Posterior cingulate gyrus (tissue), 11 donors: Measurements from ENCODE around the gene C8A.

ENCODE experiments used
- DNase-seq, 10 donors: peaks; one replicate each; pipeline versions ENCODE4 v3.0.0 to v3.0.0-alpha.2; 2020 to 2021; ENCODE audit warnings: mixed read lengths in 3 of 10
- intact Hi-C: fragments of 100-400 bp; cut with DNase I; formaldehyde crosslinking; loops from one replicate; pipeline ENCODE4 v1.15.1; 2023

The C8A gene

GRCh38 chr1:56922070-56922469, 67.5 kb downstream of the C8A start:
- intact Hi-C loops, result no loop called here
- no peak for DNase-seq

GRCh38 chr1:56922507-56922906, 67.9 kb downstream of the C8A start:
- intact Hi-C loops, result no loop called here

GRCh38 chr1:56923201-56923600, 68.6 kb downstream of the C8A start:
- DNase-seq, result no peak
- intact Hi-C loops, result no loop called here

More at GRCh38 chr1:56922507-56922906, 67.9 kb downstream of the C8A start:
- DNase-seq, result no peak

GRCh38 chr1:56924116-56924515, 69.5 kb downstream of the C8A start:
- DNase-seq, result no peak
- intact Hi-C loops, result no loop called here

- intact Hi-C loops, result no loop called here
Measured at GRCh38 chr1:56925193-56925592, 70.6 kb downstream of the C8A start.

GRCh38 chr1:56927171-56927570, 72.6 kb downstream of the C8A start:
- intact Hi-C loops, result no loop called here

More at GRCh38 chr1:56925193-56925592, 70.6 kb downstream of the C8A start:
- no peak for DNase-seq

GRCh38 chr1:56927986-56928385, 73.4 kb downstream of the C8A start:
- intact Hi-C loops, result no loop called here

More at GRCh38 chr1:56927171-56927570, 72.6 kb downstream of the C8A start:
- no peak for DNase-seq

GRCh38 chr1:56929492-56929891, 74.9 kb downstream of the C8A start:
- no peak for DNase-seq
- intact Hi-C loops, result no loop called here

More at GRCh38 chr1:56927986-56928385, 73.4 kb downstream of the C8A start:
- DNase-seq, result no peak

- intact Hi-C loops, result no loop called here
Measured at GRCh38 chr1:56931211-56931610, 76.6 kb downstream of the C8A start.

GRCh38 chr1:56931686-56932085, 77.1 kb downstream of the C8A start:
- intact Hi-C loops, result no loop called here
- no peak for DNase-seq

More at GRCh38 chr1:56931211-56931610, 76.6 kb downstream of the C8A start:
- no peak for DNase-seq

- intact Hi-C loops, result no loop called here
- DNase-seq, result no peak
Measured at GRCh38 chr1:56933161-56933560, 78.6 kb downstream of the C8A start.

GRCh38 chr1:56933606-56934005, 79.0 kb downstream of the C8A start:
- intact Hi-C loops, result no loop called here

GRCh38 chr1:56934430-56935060, 79.9 kb downstream of the C8A start:
- intact Hi-C loops, result no loop called here
- no peak for DNase-seq

More at GRCh38 chr1:56933606-56934005, 79.0 kb downstream of the C8A start:
- DNase-seq, result no peak

- intact Hi-C loops, result no loop called here
Measured at GRCh38 chr1:56938646-56939045, 84.0 kb downstream of the C8A start.

GRCh38 chr1:56939209-56939608, 84.6 kb downstream of the C8A start:
- intact Hi-C loops, result no loop called here
- DNase-seq, result no peak

More at GRCh38 chr1:56938646-56939045, 84.0 kb downstream of the C8A start:
- no peak for DNase-seq

- no peak for DNase-seq
- intact Hi-C loops, result no loop called here
Measured at GRCh38 chr1:56940039-56940438, 85.4 kb downstream of the C8A start.

GRCh38 chr1:56948403-56949023, 93.9 kb downstream of the C8A start:
- intact Hi-C loops, result no loop called here
- no peak for DNase-seq

GRCh38 chr1:56952501-56952900, 97.9 kb downstream of the C8A start:
- no peak for DNase-seq
- intact Hi-C loops, result no loop called here

GRCh38 chr1:56953386-56953785, 98.8 kb downstream of the C8A start:
- intact Hi-C loops, result no loop called here
- no peak for DNase-seq

- intact Hi-C loops, result no loop called here
- DNase-seq, result no peak
Measured at GRCh38 chr1:56954664-56955063, 100.1 kb downstream of the C8A start.

GRCh38 chr1:56957931-56958330, 103.3 kb downstream of the C8A start:
- intact Hi-C loops, result no loop called here
- no peak for DNase-seq

- DNase-seq, result no peak
- intact Hi-C loops, result no loop called here
Measured at GRCh38 chr1:56958526-56958925, 103.9 kb downstream of the C8A start.
